HG03066 (cell line): ENCODE data around the gene IFNL4.
"Not testable (repeated sequence)": the region's sequence is repeated elsewhere in the genome, so short reads cannot be mapped to it uniquely, and the experiment has no call there.

Source experiments
- ATAC-seq: cut with Tn5 transposase; IDR thresholded peaks from one replicate; pipeline ENCODE4 v1.9.1; 2021; ENCODE audit warnings: low read depth; ENCODE audit not compliant: unreplicated experiment

Gene IFNL4

DNA sequence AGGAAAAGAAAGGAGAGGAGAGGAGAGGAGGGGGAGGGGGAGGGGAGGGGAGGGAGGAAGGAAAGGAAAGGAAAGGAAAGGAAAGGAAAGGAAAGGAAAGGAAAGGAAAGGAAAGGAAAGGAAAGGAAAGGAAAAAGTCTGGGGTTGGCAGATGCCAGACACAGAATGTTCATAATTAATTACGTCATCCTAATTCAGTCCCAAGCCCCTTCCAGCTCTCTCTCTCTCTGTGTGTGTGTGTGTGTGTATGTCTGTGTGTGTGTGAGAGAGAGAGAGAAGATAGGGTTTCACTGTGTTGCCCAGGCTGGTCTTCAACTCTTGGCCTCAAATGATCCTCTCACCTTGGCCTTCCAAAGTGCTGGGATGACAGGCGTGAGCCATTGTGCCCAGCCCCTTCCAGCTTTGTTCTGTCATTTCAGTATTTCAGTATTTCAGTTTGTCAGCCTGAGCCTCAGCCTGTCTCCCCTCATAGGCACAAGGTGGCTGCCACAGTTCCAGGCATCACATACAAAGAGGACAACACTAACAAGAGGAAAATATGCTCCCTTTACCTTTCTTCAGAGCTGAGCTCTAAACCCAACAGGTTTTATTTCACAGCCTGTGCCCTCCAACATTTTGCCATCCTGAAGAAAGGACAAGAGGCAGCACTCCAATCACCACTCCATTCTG, 18.4 kb downstream of the IFNL4 start:
- ATAC-seq: no peak

DNA sequence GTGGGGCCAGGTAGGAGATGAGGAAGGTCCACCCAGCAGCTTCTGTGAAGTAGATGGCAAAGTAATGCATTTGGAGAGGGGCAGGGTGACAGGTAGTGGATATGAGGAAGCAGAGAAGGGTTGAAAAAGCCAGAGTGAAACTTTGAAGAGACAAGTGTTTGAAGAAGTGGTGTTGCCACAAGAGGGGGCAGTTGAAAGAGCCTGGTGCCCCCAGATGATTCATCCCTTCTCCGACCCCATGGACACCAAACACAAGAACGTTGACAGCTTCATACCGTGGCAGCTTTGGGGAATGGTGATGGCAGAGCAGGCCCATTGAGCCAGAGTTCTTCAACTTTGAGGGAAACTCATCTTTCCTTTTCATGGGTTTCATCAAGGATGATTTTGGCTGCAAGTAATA, 23.7 kb downstream of the IFNL4 start:
- no peak for ATAC-seq

DNA sequence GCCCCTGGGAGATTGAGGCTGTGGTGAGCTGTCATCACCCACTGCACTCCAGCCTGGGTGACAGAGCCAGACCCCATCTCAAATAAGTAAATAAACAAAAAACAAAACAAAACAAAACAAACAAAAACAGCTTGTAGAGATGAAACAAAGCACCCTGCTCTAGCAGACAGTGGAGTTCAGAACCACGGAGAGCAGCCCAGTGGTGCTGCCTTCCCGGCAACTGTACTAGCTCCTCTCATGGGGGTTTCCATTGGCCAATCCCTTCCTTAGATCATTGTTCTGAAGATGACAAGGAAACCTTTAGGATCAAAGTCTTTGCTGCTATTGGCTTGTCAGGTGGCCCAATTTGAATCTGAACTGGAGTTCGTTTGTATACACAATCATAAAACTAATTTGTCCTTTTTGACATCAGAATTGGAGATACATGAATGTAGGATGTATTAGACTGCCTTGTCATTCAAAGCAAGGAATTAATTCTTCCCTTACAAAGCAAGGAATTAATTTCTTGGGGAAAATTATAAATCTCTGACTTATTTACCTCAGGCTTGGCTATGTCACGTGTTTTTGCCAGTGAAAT, 24.9 kb downstream of the IFNL4 start:
- ATAC-seq: no peak

DNA sequence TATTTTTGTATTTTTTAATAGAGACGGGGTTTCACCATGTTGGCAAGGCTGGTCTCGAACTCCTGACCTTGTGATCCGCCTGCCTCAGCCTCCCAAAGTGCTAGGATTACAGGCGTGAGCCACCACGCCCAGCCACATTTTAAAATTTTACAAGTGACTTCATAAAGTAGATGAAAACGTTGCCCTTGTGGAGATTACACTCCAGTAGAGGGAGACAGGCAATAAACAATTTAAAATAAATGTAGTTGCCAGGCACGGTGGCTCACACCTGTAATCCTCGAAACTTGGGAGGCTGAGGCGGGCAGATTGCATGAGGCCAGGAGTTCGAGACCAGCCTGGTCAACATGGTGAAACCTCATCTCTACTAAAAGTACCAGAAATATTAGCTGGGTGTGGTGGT, 29.5 kb downstream of the IFNL4 start:
- not testable (repeated sequence) for ATAC-seq

DNA sequence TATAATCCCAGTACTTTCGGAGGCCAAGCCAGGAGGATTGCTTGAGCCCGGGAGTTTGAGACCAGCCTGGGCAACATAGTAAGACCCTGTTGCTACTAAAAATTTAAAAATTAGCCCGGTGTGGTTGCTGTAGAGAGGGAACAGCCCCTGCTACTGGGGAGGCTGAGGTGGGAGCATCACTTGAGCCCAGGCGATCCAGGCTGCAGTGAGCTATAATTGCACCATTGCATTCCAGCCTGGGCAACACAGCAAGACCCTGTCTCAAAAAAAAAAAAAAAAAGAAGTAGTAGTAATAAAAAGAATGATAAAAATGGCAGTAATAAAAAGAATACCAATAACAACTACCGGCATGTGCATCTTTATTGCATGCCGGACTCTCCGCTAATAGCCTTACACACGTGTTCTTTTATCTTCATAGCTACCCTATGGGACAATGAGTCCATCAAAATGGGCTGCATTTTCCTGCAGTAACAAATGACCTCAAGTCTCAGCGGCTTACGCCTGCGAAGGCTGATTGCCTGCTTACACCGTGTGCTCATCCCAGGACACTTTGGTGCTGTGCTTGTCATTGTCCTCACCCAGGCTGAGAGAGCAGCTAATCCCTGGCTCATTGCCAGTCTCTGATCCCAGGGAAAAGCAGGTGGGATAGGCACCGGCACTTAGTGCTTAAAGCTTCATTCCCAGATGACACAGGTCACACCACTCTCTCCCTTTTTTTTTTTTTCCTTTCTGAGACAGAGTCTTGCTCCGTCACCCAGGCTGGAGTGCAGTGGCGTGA, 30.2 kb downstream of the IFNL4 start:
- no peak for ATAC-seq

DNA sequence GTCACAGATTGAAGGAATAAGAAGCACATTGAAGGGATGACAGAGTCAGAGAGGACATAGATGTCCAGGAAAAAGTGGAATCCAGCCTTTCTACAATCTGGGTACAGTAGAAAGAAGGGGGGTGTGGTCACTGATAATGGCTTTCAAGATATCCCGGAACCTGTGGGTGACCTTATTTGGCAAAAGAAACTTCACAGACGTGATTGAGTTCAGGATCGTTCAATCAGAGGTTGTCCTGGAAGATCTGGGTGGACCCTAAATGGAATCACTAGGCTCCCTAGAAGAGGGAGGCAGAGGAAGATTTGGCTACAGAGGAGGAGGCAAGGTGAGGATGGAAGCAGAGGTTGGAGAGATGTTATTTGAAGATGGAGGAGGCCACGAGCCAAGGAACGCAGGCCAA, 31.6 kb downstream of the IFNL4 start:
- ATAC-seq: no peak

DNA sequence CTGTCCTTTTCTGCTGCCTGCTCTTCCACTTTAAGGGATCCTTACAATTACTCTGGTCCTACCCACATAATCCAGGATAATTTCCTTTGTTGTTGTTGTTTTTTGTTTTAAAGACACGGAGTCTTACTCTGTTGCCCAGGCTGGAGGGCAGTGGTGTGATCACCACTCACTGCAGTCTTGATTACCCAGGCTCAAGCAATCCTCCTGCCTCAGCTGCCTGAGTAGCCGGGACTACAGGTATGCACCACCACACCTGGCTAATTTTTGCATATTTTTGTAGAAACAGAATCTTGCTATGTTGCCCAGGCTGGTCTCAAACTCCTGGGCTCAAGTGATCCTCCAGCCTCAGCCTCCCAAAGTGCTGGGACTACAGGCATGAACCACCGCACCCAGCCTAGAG, 33.3 kb downstream of the IFNL4 start:
- not testable (repeated sequence) for ATAC-seq

DNA sequence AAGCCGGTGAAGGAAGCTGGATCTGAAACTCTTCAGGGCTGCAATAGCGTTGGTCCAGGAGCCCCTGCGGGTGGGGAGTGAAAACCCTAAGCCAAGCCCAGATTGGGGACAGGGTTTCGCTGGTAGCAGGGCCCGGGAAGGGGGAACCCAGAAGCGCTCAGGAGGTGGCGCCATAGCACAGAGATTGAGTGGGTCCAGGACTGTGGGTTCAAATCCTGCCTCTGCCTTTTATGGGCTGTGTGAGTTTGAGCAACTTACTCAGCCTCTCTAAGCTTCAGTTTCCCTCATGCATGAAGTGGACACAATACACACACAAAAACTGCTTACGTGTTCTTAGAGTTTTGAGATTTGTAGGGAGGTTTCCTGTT, 36.3 kb downstream of the IFNL4 start:
- no peak for ATAC-seq

DNA sequence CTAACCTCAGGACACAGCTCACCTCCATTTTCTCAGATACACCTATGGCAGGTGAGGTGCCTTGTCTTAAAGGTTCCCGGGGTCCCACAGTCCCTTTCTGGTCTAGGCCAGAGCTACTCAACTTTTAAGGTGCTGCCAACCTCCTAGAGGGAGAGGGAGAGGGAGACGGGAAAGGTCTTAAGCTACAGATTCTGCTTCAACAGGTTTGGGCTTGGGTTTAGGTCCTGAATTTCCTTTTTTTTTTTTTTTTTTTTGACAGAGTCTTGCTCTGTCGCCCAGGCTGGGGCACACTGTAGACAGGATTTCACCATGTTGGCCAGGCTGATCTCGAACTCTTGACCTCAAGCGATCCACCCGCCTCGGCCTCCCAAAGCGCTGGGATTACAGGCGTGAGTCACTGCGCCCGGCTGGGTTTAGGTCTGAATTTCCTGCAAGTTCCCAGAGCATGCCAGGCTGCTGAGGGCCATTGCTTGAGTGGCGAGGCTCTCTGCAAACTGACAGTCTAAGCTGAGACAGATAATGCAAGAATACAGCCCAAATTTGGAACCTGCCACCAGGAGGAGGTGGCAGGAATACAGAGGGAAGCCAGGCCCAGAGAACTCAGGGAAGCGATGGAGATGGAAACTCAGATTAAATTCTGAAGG, 36.8 kb downstream of the IFNL4 start:
- no peak for ATAC-seq

DNA sequence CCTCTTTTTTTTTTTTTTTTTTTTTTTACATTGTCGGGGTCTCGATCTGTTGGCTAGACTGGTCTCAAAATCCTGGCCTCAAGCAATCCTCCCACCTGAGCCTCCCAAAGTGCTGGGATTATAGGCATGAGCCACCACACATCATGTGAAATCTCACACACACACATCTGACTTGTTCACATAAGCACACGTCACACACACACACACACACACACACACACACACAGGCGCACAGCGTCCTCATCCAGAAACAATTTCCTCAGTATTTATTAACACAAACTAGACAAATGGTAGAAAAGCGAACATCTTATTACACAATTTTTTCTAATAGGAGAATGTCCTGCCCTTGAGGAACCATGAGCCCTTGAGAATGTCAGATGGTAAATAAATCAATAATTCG, 39.5 kb downstream of the IFNL4 start:
- ATAC-seq: no peak

DNA sequence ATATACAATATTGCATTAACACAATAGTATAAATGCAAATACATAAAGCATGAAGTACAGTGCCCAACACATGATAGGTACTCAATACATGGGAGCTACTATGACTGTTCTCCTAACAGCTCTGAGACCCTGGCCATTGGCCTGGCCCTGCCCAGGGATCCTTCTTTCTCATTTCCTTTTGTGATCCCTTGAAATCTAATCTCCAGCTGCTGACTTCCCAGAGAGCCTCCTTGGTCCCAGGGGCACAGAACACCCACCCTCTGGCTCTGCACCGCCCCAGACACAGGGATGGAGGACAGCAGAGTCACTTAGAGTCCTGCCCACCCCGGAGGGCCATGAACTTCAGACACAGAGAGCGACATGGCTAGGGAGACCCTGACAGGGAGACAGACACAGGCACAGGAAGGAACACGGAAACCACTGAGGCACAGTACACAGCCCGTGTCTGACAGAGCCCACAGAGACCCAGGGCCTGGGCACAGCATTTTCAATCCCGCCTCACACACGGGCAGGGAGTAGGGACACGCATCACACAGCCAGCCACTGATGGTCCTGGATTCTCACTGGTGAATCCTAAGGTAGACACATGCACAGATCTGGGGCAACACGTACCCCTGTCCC, 40.4 kb downstream of the IFNL4 start:
- ATAC-seq: no peak

DNA sequence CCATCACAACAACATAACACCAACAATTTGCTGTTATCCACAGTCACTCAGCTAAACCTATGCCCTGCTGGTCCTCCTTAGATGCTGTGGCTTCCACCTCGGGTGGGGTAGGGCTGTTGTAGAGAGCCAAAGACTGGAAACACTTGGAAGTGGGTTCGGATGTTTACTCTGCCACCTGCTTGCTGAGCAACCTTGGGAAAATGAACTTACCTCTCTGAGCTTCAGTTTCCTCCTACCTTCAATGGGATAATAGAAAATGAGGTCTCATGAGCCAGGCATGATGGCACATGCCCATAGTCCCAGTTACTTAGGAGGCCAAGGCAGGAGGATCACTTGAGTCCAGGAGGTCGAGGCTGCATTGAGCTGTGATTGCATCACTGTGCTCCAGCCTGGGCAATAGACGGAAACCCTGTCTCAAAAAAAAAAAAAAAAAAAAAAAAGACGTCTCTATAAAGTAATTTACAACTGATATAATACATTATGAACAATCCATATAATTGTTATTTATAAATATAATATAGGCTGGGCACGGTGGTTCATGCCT, 41.3 kb downstream of the IFNL4 start:
- no peak for ATAC-seq

DNA sequence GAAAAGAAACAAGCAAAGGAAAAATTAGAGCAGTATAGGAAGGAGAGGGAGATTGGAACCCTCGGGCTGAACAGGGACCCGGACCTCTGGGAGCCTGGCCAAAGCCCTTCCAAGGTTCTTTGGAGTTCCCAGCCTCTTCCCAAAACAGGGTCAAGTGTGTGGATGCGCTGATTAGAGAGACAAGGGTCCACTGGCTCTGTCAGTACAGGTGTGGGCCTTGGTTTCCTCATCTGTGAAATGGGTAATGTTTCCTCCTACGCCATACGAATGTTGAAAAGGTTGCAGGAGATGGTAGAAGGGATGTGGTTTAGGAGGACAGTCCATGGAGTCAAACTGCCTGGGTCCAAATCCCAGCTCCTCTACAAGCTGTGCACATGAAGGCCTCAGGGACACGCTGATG, 42.5 kb downstream of the IFNL4 start:
- ATAC-seq: no peak

DNA sequence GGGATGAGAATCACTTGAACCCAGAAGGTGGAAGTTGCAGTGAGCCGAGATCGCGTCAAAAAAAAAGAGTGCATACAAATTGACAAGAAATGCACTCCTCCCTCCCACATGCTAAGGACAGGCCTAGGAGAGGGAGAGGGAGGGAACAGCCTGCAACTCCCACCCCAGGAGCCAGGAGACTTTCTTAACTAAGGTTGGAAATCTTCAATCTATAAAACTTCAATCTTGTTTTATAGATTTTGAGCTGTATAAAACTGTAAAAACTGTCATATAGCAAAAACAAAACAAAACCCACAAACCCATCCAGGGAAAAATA, 43.2 kb downstream of the IFNL4 start:
- ATAC-seq: no peak

DNA sequence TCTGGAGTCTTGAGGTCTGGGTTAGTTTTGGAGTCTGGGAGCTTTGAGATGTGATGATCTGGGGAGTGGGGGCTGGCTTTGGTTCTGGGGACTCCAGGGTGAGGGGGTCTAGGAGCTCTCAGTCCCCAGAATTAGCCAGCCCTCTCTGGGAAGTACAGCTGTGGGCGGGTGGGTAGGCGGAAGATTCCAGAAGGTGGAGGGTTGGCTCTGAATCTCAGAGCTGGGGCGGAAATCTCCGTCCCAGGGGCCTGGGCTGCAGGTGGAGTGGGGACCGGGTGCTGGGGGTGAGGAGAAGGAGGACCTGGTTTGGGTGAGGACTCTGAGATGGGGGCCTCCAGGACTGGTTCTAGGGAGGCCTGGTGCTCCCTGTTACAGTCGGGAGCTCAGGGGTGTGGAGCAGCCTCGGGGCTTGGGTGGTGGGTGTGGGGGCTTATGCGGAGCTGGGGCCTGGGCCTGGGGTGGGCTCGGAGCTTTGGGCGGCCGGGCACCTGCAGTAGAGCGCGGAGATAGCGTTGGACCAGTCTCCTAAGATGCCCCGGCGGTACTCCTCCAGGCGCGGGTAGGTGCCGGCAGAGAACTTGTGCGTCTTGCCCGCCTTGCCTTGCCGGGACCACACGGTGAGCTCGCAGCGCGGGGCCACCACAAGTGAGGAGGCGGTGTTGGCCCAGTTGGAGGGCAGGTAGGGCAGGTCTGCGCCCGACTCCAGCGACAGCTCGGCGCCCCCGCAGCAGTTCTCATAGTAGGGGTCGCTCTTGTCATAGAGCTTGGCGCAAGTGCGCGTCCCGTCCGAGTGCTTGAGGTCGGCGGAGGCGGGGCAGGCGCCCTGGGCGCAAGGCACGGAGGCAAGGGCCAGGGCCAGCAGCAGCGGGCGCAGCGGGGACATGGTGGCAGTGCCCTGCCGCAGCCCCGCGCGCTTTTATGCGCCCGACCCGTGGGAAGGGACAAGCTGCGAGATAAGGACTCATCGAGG, 45.0 kb downstream of the IFNL4 start, which contains the start of gene SYCN:
SYCN (minus strand) TSS at position 892 of the 970 bp plus-strand sequence; CDS start at position 883, 9 bp downstream.
- no peak for ATAC-seq

DNA sequence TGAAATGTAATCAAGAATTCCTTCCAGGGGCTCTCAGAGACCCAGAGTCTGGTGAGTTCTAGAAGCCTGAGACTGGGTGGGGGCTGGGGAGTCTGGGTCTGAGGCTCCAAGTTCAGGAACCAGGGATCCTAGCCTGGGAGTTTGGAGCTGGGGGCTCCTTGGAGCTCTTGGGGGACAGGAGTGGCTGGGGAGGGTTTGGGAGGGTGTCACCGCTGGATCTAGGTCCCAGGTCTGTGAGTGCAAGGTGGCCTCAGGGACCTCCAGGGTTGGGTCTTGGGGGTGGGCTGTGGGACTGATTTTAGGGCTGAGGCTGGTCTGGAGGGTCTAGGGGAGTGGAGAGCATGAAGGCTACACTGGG, 45.7 kb downstream of the IFNL4 start:
- ATAC-seq: no peak

DNA sequence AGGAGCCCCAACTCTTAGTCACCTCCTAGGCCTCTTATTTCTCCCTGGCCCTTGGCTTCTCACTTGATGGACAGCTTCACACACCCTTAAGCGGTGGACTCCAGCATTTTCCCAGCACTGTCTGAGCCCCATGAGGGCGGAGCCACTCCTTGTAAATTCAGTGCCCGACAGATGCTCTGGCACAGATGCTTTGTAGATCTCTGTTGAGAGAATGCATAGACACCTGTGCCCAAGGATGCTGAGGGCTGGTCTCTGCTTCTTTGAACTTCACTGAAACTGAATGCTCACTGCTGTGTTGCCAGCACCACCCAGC, 47.9 kb downstream of the IFNL4 start:
- ATAC-seq: no peak

DNA sequence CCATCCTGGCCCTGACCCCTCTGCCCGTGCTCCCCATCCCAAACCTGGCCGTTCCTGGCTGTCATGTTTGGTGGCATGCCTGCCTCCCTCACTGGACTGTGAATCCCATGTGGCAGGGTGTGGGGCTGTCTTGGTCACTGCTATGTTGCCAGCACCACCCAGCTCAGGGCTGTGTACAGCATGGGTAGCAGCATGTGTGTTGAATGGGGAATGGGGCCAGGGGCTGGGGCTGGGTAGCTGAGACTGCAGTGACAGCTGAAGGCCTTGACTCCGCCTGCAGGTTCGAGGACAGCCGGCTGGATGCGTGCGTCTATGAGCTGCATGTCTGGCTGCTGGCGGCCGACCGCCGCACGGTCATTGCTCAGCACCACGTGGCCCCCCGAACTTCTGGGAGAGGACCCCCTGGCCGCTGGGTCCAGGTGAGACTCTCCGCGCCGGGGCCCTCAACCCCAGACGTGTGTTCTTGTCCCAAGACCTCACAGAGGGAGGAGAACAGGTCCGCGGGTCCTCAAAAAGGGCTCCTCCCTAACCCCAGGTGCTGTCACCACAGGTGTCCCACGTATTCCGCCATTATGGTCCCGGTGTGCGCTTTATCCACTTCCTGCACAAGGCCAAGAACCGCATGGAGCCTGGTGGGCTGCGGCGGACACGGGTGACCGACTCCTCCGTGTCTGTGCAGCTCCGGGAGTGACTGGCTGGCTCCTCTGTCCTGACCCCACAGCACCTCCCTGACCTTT, 48.4 kb downstream of the IFNL4 start:
- ATAC-seq: no peak

DNA sequence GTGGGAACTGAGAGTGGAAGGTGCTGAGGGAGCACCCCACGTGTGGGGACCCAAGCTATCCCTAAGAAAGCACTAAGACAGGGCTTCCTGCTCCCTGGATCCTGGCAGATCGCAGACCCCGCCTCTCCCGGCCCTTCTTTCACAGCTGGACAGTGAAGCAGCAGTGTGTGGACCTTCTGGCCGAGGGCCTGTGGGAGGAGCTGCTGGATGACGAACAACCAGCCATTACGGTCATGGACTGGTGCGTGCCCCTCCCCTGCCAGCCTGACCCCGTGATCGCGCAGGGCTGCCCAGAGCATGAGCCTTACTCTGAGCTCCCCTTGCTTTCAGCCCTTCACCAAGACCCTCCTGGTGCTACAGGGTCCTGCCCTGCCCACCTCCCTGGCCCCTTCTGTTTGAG, 49.6 kb downstream of the IFNL4 start:
- no peak for ATAC-seq
